GM08714 (cell line): ENCODE measurements around the gene PIK3R5.

Experiments
- H3K4me3 ChIP-seq: fragments of 200-500 bp; sonication (Bioruptor generic); 2 replicates; pipeline ENCODE4 v1.5.1; 2014; ENCODE audit warnings: mild to moderate bottlenecking, low read length, inconsistent platforms
- ZNF274 ChIP-seq: IDR thresholded peaks from 2 replicates; pipeline ENCODE4 v1.6.1; 2012; ENCODE audit warnings: mild to moderate bottlenecking, low read depth, low read length

Gene PIK3R5

GRCh38 chr17:8884336-8884990 lies 81.0 kb downstream of the PIK3R5 start:
- no peak overlapping the region for H3K4me3 ChIP-seq
- no peak for TF ChIP-seq ZNF274

DNA sequence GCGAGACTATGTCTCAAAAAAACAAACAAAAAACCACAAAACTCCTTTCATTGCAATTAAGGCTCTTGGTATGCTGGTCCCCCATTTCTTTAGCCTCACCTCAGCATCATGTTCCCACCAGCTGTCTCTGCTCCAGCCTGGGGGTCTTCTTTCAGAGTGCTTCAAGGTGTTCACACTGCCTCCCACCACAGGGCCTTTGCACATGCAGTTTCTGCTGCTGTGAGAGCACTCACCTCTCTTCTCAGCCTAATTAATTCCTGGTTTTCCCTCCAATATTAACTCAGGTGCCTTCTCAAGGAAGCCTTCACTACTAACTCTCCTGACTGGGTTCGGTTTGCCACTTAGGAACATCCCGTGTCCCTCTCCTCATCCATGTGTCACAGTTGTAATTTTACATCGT lies 82.2 kb downstream of the PIK3R5 start:
- no peak for TF ChIP-seq ZNF274

DNA sequence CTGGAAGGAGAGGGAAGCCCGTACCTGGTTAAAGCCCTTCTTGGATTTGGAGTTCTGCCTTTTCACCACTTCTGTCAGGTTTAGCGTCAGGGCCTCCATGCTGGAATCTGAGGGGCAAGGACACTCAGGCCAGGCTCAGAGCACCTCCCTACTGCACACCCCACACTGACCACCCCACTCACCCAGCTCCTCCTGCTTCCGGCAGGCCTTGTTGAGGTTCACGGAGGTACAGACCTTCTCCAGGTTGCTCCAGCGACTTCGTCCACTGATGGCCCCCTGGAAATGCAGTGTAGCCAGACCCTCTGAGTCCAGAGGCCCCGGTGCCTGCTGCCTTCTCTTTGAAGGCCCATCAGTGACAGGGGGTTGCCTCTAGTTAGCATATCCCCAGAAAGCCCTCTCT lies 83.9 kb downstream of the PIK3R5 start:
- no peak for TF ChIP-seq ZNF274

More for the DNA sequence above, 82.2 kb downstream of the PIK3R5 start:
- H3K4me3 ChIP-seq: no peak overlapping the region

DNA sequence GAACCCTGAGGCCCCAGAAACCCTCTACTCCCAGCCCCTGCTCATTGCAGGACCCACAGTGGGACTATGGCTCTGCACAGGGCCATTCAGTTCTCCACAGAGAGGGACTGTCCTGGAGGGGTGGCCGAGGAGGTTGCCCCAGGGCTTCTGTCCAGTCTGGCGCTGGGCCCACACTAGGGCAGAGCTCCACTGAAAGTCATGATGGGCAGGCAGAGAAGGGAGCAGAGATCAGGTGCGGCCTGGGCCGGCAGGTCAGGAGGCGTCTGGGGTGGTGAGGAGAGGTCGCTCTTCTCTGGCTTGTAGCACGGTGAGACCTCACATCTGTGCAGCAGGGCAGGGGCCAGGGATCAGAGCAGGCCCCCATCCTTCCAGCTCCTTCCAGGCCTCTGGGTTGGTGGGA lies 85.0 kb downstream of the PIK3R5 start:
- no peak overlapping the region for H3K4me3 ChIP-seq
- TF ChIP-seq ZNF274: no peak

More for the DNA sequence above, 83.9 kb downstream of the PIK3R5 start:
- H3K4me3 ChIP-seq: no peak overlapping the region

DNA sequence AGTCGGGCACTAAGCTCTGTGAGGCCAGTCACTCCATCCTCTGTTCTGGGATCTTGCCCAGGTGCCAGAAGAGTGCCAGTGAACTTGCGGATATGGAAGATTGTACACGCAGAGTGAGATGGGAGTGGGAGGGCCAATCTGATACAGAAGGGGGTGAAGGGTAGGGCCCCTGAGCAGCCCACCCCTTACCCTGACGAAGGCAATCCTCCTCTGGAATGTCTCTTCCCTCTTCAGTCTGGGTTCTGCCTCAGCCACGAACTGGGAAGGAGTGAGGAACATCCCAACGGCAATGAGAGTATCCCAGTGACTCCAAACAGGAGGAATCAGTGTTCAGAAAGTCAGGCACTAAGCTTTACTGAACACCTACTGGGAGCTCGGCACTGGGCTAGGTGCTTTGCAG lies 86.1 kb downstream of the PIK3R5 start:
- TF ChIP-seq ZNF274: no peak
- H3K4me3 ChIP-seq: no peak overlapping the region

GRCh38 chr17:8877984-8878383 lies 87.5 kb downstream of the PIK3R5 start:
- no peak for TF ChIP-seq ZNF274
- no peak overlapping the region for H3K4me3 ChIP-seq

GRCh38 chr17:8875957-8876356 lies 89.5 kb downstream of the PIK3R5 start:
- no peak for TF ChIP-seq ZNF274
- H3K4me3 ChIP-seq: no peak overlapping the region

DNA sequence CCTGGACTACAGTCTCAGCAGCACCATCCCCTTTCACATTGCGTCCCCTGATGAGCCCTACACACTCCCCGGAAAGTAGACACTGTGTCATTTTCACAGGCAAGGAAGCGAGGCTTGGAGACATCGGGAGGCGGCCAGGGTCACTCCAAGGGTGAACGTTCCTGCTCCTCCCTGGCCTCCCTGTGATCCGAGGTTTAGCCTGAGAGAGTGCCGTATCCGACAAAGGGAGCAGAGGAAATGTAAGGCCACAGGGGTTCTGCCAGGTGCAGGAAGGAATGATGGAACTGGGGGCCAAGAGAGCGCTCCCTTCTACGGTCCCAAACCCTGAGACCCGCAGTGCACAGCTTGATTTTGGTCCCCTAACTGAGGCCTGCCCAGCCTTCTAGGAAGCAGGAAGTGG lies 90.1 kb downstream of the PIK3R5 start:
- no peak for TF ChIP-seq ZNF274
- no peak overlapping the region for H3K4me3 ChIP-seq

DNA sequence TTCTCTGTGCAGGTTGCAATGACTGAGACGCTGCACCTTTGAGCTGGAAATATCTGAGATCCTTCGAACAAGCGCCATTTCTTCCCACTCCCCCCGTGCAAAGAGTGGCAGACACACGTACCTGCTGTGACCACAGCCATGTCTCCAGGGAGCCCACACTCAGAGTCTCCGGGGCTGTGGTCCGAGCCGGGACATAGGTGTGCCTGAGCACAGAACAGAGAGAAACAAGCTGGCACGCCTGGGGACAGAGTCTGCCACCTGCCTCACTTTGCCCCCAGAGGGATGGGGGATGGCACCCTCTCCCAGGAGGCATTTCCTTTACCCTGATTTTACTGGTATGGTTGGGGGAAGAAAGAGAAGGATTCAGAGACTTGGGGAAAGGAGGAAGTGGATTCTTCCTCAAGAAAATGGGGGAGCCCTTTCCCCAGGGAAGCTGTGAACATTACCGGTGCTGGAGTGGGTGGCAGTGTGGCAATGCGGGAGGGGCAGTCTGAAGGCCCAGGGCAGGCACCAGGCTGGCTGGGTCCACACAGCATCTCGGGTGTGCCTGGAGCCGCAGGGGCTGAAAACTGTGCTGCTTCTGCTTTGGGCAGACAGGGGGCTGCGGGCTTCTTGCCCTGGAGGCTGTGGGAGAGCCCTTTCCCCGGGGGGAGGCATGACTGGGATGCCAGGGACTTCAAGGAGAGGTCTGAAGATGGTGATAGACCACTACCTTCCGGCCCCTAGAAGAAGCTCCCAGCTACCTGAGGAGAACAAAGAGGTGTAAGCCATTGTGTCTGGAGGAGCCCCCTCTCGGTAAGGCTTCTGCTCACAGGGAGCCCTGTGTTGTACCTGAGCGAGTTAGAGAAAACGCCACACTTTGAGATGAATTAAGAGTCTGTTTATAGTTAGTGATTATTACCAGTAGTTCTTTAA lies 91.4 kb downstream of the PIK3R5 start:
- H3K4me3 ChIP-seq: no peak overlapping the region
- TF ChIP-seq ZNF274: no peak

- no peak overlapping the region for H3K4me3 ChIP-seq
- no peak for TF ChIP-seq ZNF274
Measured at GRCh38 chr17:8872705-8873435, 92.6 kb downstream of the PIK3R5 start.

DNA sequence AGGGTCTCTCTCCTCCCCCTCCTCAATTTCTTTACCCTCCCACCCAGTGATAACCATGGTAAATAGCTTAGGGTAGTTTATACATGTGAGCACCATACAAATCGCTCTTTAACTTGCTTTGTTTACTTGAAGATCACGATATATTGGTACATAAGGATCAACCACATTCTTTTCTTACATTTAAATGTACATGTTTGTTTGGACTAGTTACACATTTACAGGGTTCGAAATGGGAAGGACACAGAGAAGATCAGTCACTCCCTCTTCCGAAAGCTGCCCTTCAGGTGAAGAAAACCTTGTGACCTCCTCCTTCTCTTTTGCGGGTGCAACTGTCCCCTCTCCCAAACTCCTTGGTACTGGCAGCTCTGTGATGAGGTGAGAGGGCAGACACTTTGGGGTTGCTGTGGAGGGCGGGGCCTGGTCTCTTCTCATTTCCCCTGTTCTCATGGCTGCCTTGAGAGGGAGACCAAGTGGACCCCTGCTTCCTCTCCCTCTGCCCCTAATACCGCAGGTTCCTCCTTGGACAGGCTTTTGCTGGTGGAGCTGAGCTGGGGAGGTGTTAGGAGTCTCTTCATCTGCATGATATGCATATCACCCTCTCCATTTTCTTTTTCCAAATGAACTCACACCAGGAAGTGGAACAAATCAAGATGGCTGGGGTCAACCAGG lies 93.3 kb downstream of the PIK3R5 start:
- TF ChIP-seq ZNF274: no peak
- no peak overlapping the region for H3K4me3 ChIP-seq

DNA sequence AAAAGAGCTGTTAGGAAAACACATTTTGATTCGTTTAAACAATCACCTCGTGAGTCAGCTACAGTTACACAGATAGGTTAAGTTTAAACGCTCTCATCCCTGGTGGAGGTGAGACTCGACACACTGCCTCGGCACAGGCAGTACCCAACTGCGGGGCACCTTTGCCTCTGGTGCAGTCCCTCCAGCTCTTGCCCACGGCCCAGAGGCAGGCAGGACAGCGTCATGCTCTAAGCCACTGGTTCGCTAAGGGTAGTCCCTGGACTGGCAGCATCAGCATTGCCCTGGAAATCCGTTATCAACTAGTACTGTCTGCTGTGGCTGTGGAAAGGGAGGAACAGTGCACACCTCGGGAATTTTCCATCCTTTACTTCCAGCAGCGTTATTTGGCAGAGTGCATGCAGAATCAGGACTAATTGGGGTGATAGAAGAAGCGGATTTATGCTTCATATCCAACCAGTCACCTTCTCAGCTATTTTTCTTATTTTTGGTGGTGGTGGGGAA lies 94.4 kb downstream of the PIK3R5 start:
- H3K4me3 ChIP-seq: no peak overlapping the region
- TF ChIP-seq ZNF274: no peak

GRCh38 chr17:8870406-8871040 lies 95.0 kb downstream of the PIK3R5 start:
- no peak for TF ChIP-seq ZNF274
- no peak overlapping the region for H3K4me3 ChIP-seq
